Heart left ventricle (tissue), 16 donors: ENCODE measurements around the gene OR2T8. TPM values are rescaled to one million over a fixed set of nuclear protein-coding genes. Genes with fewer than 3 reads are reported as not detected.

Experiments used
- ATAC-seq, 4 donors: fragments of 200-7000 bp; cut with Tn5 transposase; one replicate each; pipeline ENCODE4 v1.9.1; 2020 to 2022; ENCODE audit warnings: moderate library complexity in 4 of 4, mild to moderate bottlenecking in 3 of 4, moderate number of reproducible peaks in 1 of 4
- DNase-seq, 5 donors: peaks; one replicate each; pipeline ENCODE4 v3.0.0-alpha.2; 2020
- H3K27ac ChIP-seq, 12 donors: fragments of 200-600 bp; sonication (generic) in 4 of 12; one replicate each; pipeline versions ENCODE4 v1.5.0 to v1.8.0; 2016 to 2022; ENCODE audit warnings: mild to moderate bottlenecking in 2 of 12
- H3K27me3 ChIP-seq, 9 donors: fragments of 200-600 bp; sonication (generic) in 2 of 9; one replicate each; pipeline versions ENCODE4 v1.5.1 to v1.8.0; 2016 to 2022; ENCODE audit warnings: mild to moderate bottlenecking in 3 of 9
- H3K36me3 ChIP-seq, 9 donors: fragments of 200-600 bp; sonication (generic) in 2 of 9; one replicate each; pipeline versions ENCODE4 v1.5.0 to v1.8.0; 2018 to 2022; ENCODE audit warnings: mild to moderate bottlenecking in 2 of 9
- H3K4me1 ChIP-seq, 12 donors: fragments of 200-600 bp; sonication (generic) in 4 of 12; one replicate each; pipeline versions ENCODE4 v1.5.0 to v1.8.0; 2016 to 2022; ENCODE audit warnings: mild to moderate bottlenecking in 3 of 12
- H3K4me3 ChIP-seq, 12 donors: fragments of 200-600 bp; sonication (generic) in 4 of 12; one replicate each; pipeline versions ENCODE4 v1.5.0 to v1.8.0; 2017 to 2022; ENCODE audit warnings: mild to moderate bottlenecking in 9 of 12, moderate library complexity in 4 of 12
- H3K9me3 ChIP-seq, 12 donors: fragments of 200-600 bp; sonication (generic) in 4 of 12; one replicate each; pipeline versions ENCODE4 v1.5.0 to v1.8.0; 2016 to 2022; ENCODE audit warnings: mild to moderate bottlenecking in 1 of 12
- POLR2A ChIP-seq, 2 donors: fragments of 450-650 bp; IDR thresholded peaks; one replicate each; pipeline ENCODE4 v1.6.1; 2017; ENCODE audit warnings: antibody characterized with exemption in 2 of 2, mild to moderate bottlenecking in 2 of 2, moderate library complexity in 2 of 2
- WGBS, 4 donors: extraction: QIAGEN DNeasy Blood & Tissue Kit in 2 of 4; methylation state at CpG; one replicate each; pipeline versions ENCODE4 v1.1.5 to v1.1.7; 2013 to 2018; 5-methylcytosine and 5-hydroxymethylcytosine counted together
- intact Hi-C, 10 donors: fragments of 100-400 bp; cut with DNase I; formaldehyde crosslinking; loops; one replicate each; pipeline versions ENCODE4 v1.11.1 to v1.14.2; 2022
- long read RNA-seq, 3 donors: library from polyadenylated mRNA; unstranded; transcript quantifications; one replicate each; pipeline ENCODE4 v2.0.0, GENCODE V29; 2020 to 2021
- polyA plus RNA-seq, 2 donors: library from polyadenylated mRNA; stranded (reverse); fragments of 200-250 nt; gene quantifications; one replicate each; pipeline ENCODE4 v1.2.3, GENCODE V29; 2013
- total RNA-seq, 9 donors: library from RNA; depleted of rRNA in 2 of 9; stranded (reverse); fragments of >200 nt in 2 of 9; fragmentation: NEBNext Ultra II Directional in 3 of 9; extraction: Animal tissue kit (Norgen Biotek cat#: 25700) in 3 of 9; gene quantifications; one replicate each; pipeline versions ENCODE4 v1.1.0 to v1.2.4, GENCODE V29; 2016 to 2023
- TF ChIP-seq, protein P1 (sequence below), 12 donors: fragments of 200-600 bp; sonication (generic) in 4 of 12; IDR thresholded peaks; one replicate each; pipeline versions ENCODE4 v1.5.0 to v1.8.0; 2018 to 2022; ENCODE audit warnings: antibody characterized with exemption in 12 of 12, mild to moderate bottlenecking in 5 of 12
- donor health status: ischemic (EF 13 %, LVEDD 7.1; RV severe dilation, severe dysfunction).
- donor health status: healthy with polysubstance abuse.
- donor health status: DM: no; HTN: yes; CAD: no.
- donor health status: DM: no; HTN: no; CAD: no.
- donor health status: ischemic (EF 25% LVEDD 6.9; RV normal size, moderate dysfunction).
- donor health status: ischemic (EF 25% LVEDD 5.7; RV mildly dilated, moderate dysfunction).
- donor health status: healthy.
- donor health status: DM: yes; HTN: yes; CAD: no.
- donor health status: ischemic (EF 35%, LVEDD 5.7; RV mildly dilated, moderate dysfunction).
- donor health status: nonischemic (EF 11% LVEDD 7.7; RV severe dilation, severe dysfunction).
- donor health status: DM: yes; HTN: yes; CAD: no.
- donor health status: PGD.
- donor health status: ischemic (EF 29% LVEDD 5.4; RV normal size, mild dysfunction).
- donor health status: nonischemic (EF 23%, LVEDD 6.1; RV moderate dilation, normal function).

OR2T8 gene, protein sequence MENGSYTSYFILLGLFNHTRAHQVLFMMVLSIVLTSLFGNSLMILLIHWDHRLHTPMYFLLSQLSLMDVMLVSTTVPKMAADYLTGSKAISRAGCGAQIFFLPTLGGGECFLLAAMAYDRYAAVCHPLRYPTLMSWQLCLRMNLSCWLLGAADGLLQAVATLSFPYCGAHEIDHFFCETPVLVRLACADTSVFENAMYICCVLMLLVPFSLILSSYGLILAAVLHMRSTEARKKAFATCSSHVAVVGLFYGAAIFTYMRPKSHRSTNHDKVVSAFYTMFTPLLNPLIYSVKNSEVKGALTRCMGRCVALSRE
- total RNA-seq (not detected), polyA plus RNA-seq (not detected)
- long read RNA-seq, donor 1: 0 reads
- long read RNA-seq, donor 2: 0 reads
- long read RNA-seq, donor 3: 0 reads

DNA sequence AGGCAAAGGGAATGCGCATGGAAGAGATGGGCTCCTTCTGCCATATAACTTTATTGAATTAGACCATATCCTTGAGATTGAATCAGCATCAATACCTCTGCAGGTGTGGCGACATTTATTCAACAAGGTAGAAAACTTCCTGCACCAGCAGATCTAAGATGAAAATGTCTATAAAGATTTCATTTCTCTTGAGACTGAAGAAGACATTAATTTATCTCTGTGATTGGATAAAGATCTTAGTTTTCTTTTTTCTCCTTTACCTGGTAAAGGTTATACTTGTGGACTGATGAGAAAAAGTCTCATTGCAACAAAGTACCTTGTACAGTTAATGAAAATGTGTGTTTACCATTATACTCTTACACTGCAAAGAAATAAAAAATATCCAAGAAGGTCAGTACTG is at the start of gene OR2T8:
TSS of gene OR2T8 (plus strand) at position 301 of the 400 bp plus-strand sequence. CDS start 766 bp downstream, outside the sequence.
- ATAC-seq (no peak), DNase-seq (no peak)
- no peaks in the 10 kb centered on the region for H3K36me3 ChIP-seq
- no peak for TF ChIP-seq POLR2A (IDR thresholded peaks at IDR 0.05)
- TF ChIP-seq, protein P1, sequence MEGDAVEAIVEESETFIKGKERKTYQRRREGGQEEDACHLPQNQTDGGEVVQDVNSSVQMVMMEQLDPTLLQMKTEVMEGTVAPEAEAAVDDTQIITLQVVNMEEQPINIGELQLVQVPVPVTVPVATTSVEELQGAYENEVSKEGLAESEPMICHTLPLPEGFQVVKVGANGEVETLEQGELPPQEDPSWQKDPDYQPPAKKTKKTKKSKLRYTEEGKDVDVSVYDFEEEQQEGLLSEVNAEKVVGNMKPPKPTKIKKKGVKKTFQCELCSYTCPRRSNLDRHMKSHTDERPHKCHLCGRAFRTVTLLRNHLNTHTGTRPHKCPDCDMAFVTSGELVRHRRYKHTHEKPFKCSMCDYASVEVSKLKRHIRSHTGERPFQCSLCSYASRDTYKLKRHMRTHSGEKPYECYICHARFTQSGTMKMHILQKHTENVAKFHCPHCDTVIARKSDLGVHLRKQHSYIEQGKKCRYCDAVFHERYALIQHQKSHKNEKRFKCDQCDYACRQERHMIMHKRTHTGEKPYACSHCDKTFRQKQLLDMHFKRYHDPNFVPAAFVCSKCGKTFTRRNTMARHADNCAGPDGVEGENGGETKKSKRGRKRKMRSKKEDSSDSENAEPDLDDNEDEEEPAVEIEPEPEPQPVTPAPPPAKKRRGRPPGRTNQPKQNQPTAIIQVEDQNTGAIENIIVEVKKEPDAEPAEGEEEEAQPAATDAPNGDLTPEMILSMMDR (IDR thresholded peaks at IDR 0.05): no peak
- WGBS, 4 donors: 68 to 92% (median 88%) methylated on average over 2 of the region's 2 CpGs
- no peaks in the 10 kb centered on the region for H3K27me3 ChIP-seq
- H3K4me3 ChIP-seq: no peak within 1 kb of the TSS
- no peaks in the 10 kb centered on the region for H3K4me1 ChIP-seq
- intact Hi-C loops: loop anchor here in 1 of 10 donors (10.0 kb wide), 1 partner anchor 185 kb away; the partner anchor contains the start of gene OR14K1
- no peak within 1 kb of the TSS for H3K27ac ChIP-seq
- H3K9me3 ChIP-seq: no peaks in the 10 kb centered on the region

DNA sequence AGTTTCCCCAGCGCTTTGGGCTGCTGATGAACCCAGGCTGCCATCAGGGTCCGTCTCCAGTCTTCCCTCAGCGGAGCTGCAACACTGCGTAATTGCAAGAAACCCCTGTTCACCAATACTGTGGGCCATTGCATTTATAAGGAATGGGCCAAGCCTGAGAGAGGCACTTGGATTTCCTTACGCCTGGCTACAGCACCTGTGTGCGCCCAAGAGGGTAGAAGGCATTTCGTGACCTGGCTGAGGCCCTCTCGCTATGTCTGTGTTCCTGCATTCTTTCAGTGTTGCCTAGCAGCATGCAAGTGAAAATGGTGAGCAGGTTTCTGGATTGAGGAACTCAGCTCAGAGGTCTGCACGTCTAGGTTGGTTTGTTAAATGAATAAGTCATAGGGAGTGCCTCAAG is 36.7 kb upstream of the OR2T8 start:
- no peak overlapping the region for H3K27ac ChIP-seq
- DNase-seq: no peak
- no peaks in the 10 kb centered on the region for H3K4me1 ChIP-seq
- H3K27me3 ChIP-seq: no peaks in the 10 kb centered on the region
- TF ChIP-seq, protein P1 (IDR thresholded peaks at IDR 0.05): no peak
- TF ChIP-seq POLR2A (IDR thresholded peaks at IDR 0.05): no peak
- no peak for ATAC-seq
- no peaks in the 10 kb centered on the region for H3K36me3 ChIP-seq
- 78 to 96% (median 87%) methylated on average over 8 to 9 of the region's 9 CpGs for WGBS, 4 donors
- no peak overlapping the region for H3K4me3 ChIP-seq
- no peaks in the 10 kb centered on the region for H3K9me3 ChIP-seq
- intact Hi-C loops: no loop called here

DNA sequence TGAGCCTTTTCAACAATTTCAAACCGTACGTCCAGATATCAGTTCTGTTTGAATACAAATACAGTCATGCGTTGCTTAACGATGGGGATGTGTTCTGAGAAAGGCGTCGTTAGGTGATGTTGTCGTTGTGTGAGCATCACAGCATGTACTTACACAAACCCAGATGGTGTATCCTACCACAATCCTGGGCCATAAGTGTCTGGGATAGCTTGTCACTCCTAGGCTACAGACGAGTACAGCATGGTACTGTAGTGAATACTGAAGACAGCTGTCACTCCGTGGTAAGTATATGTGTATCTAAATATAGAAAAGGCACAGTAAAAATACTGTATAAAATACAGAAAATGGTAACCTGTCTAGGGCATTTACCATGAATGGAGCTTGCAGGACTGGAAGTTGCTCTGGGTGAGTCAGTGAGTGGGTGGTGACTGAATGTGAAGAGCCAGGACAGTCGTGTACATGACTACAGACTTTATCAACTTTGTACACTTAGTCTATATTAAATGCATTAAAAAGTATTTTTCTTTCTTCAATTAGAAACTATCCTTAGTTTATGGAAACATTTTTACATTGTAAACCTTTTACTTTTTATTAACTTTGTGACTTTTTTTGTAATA is 35.1 kb upstream of the OR2T8 start:
- no peaks in the 10 kb centered on the region for H3K9me3 ChIP-seq
- H3K27me3 ChIP-seq: no peaks in the 10 kb centered on the region
- TF ChIP-seq, protein P1 (IDR thresholded peaks at IDR 0.05): no peak
- TF ChIP-seq POLR2A (IDR thresholded peaks at IDR 0.05): no peak
- intact Hi-C loops: no loop called here
- H3K36me3 ChIP-seq: no peaks in the 10 kb centered on the region
- no peaks in the 10 kb centered on the region for H3K4me1 ChIP-seq
- no peak overlapping the region for H3K27ac ChIP-seq
- 82 to 85% (median 83%) methylated on average over 10 of the region's 10 CpGs for WGBS, 4 donors
- DNase-seq: no peak
- H3K4me3 ChIP-seq: no peak overlapping the region
- ATAC-seq: no peak

DNA sequence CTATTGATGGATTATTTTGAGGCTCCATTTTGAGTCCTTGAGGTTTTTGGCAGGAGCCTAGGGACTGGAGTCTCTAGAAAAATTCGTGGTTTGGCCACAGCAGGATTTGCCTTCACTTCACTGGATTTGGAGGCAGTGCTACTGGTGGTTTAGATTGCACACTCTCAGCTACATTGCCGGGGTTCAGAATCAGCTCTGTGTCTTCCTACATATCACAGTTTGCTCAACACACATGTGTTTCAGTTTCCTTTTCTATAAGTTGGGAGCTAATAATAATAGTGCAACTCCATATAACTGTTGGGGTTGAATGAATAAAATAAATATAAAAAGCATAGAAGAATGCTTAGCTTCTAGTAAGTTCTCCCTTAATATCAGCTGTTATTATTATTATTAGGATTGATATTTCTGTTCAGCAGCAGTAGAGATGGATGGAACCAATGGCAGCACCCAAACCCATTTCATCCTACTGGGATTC is 24.9 kb upstream of the OR2T8 start, which contains the start of gene OR2W3:
TSS of gene OR2W3 (plus strand) at position 425 of the 475 bp plus-strand sequence. CDS start at position 425, 0 bp downstream.
- H3K36me3 ChIP-seq: no peaks in the 10 kb centered on the region
- no peak for ATAC-seq
- H3K4me1 ChIP-seq: no peaks in the 10 kb centered on the region
- TF ChIP-seq, protein P1 (IDR thresholded peaks at IDR 0.05): no peak
- DNase-seq: no peak
- no peak within 1 kb of the TSS for H3K4me3 ChIP-seq
- no peak within 1 kb of the TSS for H3K27ac ChIP-seq
- no peaks in the 10 kb centered on the region for H3K27me3 ChIP-seq
- 39 to 46% (median 44%) methylated on average over 2 of the region's 2 CpGs for WGBS, 4 donors
- peaks cover 0 to 10% (median 0%) of the 10 kb centered on the region in 12 donors for H3K9me3 ChIP-seq
- intact Hi-C loops: no loop called here
